SK-N-SH treated with all-trans-retinoic acid at 6 μM for 48 hours (cell line): ENCODE results near the gene GRM5.

Experiments
- ESRRG ChIP-seq: fragments of 250-450 bp; sonication (Bioruptor Pico); IDR thresholded peaks from 2 replicates; pipeline ENCODE4 v1.6.1; 2021; ENCODE audit warnings: mild to moderate bottlenecking
- PPARA ChIP-seq: fragments of 250-450 bp; sonication (Bioruptor Pico); IDR thresholded peaks from 2 replicates; pipeline ENCODE4 v1.5.0; 2020; ENCODE audit warnings: mild to moderate bottlenecking, borderline replicate concordance
- RARB ChIP-seq: fragments of 250-450 bp; sonication (Bioruptor Pico); IDR thresholded peaks from 2 replicates; pipeline ENCODE4 v1.8.0; 2021; ENCODE audit warnings: mild to moderate bottlenecking, moderate library complexity
- SNAI2 ChIP-seq: fragments of 250-450 bp; sonication (Bioruptor Pico); IDR thresholded peaks from 2 replicates; pipeline ENCODE4 v1.5.0; 2020; ENCODE audit warnings: mild to moderate bottlenecking, moderate library complexity
- TCF4 ChIP-seq: fragments of 250-450 bp; sonication (Bioruptor Pico); IDR thresholded peaks from 2 replicates; pipeline ENCODE4 v1.8.0; 2021; ENCODE audit warnings: mild to moderate bottlenecking, moderate library complexity, borderline replicate concordance
- TOX ChIP-seq: fragments of 250-450 bp; sonication (Bioruptor Pico); IDR thresholded peaks from 2 replicates; pipeline ENCODE4 v1.8.0; 2021; ENCODE audit warnings: mild to moderate bottlenecking, moderate library complexity, borderline replicate concordance
- ZFP3 ChIP-seq: fragments of 250-450 bp; sonication (Bioruptor Pico); IDR thresholded peaks from 2 replicates; pipeline ENCODE4 v1.5.0; 2020; ENCODE audit warnings: mild to moderate bottlenecking, moderate library complexity
- ZFP30 ChIP-seq: fragments of 450-650 bp; formaldehyde crosslinking; IDR thresholded peaks from 2 replicates; pipeline ENCODE4 v1.5.0; 2022; ENCODE audit warnings: mild to moderate bottlenecking, moderate library complexity
- ZNF565 ChIP-seq: fragments of 450-650 bp; formaldehyde crosslinking; conservative IDR thresholded peaks from 2 replicates; pipeline ENCODE4 v1.5.0; 2020; ENCODE audit warnings: low read depth, mild to moderate bottlenecking, moderate library complexity

DNA sequence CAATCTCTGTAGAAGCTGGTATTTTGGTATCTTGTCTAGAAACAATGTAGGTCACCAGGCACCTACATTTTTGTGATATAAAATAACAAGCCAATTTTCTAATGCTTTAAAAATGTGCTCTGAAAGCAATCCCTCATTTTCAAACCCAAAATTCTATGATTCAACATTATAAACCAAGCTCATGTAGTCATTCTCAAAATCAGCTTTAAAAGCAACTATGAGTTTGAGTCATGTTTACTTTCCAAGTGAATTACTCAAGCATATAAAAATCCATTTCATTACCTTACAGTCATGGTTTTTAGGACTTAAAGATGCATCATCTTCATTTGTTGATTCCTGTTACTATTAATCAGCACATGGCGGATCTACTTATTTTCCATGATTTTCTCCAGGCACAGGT lies 216.4 kb downstream of the GRM5 start:
- TF ChIP-seq RARB (CRISPR knock-in tag) = no peak
- no peak for TF ChIP-seq PPARA (CRISPR knock-in tag)
- TF ChIP-seq TOX (CRISPR knock-in tag) = no peak
- no peak for TF ChIP-seq ZFP30
- no peak for TF ChIP-seq ESRRG (CRISPR knock-in tag)
- no peak for TF ChIP-seq SNAI2 (CRISPR knock-in tag)
- no peak for TF ChIP-seq ZFP3 (CRISPR knock-in tag)
- TF ChIP-seq TCF4 (CRISPR knock-in tag) = no peak
- TF ChIP-seq ZNF565 (CRISPR knock-in tag) = no peak
